Naive thymus-derived CD8-positive, alpha-beta T cell (primary cell): ENCODE results near the gene PADI1. TPM values are rescaled to one million over a fixed set of nuclear protein-coding genes. Genes with fewer than 3 reads are reported as not detected.

Source experiments
- ATAC-seq, 2 donors: fragments of 150-1000 bp; cut with Tn5 transposase in 1 of 2; sonication (Bioruptor Pico), chemical (Tn5 transposase) in 1 of 2; 1 replicate in 1 of 2; 2 replicates in 1 of 2; pipeline ENCODE4 v1.10.0; 2021; ENCODE audit warnings: mild to moderate bottlenecking in 2 of 2, moderate library complexity in 2 of 2
- POLR2A ChIA-PET: fragments of 350-600 bp; sonication (Branson Sonifier 250); formaldehyde crosslinking; loops from one replicate; lab custom pipeline; 2021; ENCODE audit warnings: antibody characterized with exemption; lab: Charles Lee
- DNase-seq, 10 donors: peaks; one replicate each; pipeline versions ENCODE4 v3.0.0 to v3.0.0-alpha.2; 2020 to 2022
- H3K27ac Mint-ChIP-seq, 10 donors: one replicate each; pipeline ENCODE4 v1.8.0; 2020 to 2022; ENCODE audit warnings: mild to moderate bottlenecking in 10 of 10, mixed read lengths in 10 of 10, moderate library complexity in 4 of 10, inconsistent platforms in 1 of 10
- H3K27me3 Mint-ChIP-seq, 5 donors: one replicate each; pipeline ENCODE4 v1.8.0; 2021 to 2022; ENCODE audit warnings: mixed read lengths in 5 of 5
- H3K36me3 Mint-ChIP-seq, 3 donors: one replicate each; pipeline ENCODE4 v1.8.0; 2020 to 2022; ENCODE audit warnings: mixed read lengths in 3 of 3, mild to moderate bottlenecking in 2 of 3, inconsistent platforms in 1 of 3
- H3K4me1 Mint-ChIP-seq, 4 donors: one replicate each; pipeline ENCODE4 v1.8.0; 2021 to 2022; ENCODE audit warnings: mixed read lengths in 4 of 4
- H3K4me3 Mint-ChIP-seq, 10 donors: one replicate each; pipeline ENCODE4 v1.8.0; 2020 to 2022; ENCODE audit warnings: mild to moderate bottlenecking in 10 of 10, mixed read lengths in 10 of 10, moderate library complexity in 6 of 10, inconsistent platforms in 1 of 10
- H3K9me3 Mint-ChIP-seq, 9 donors: one replicate each; pipeline ENCODE4 v1.8.0; 2020 to 2022; ENCODE audit warnings: mixed read lengths in 9 of 9, mild to moderate bottlenecking in 3 of 9, inconsistent platforms in 1 of 9, moderate library complexity in 1 of 9
- polyA plus RNA-seq, 3 donors: library from polyadenylated mRNA; unstranded; fragments of 300-500 nt; fragmentation: Illumina TruSeq; gene quantifications; one replicate each; pipeline ENCODE4 v1.2.3, GENCODE V29; 2021
- total RNA-seq, 8 experiments: library from RNA in 2 of 8; stranded (reverse) in 2 of 8; gene quantifications; one replicate each; pipeline ENCODE4 v1.2.3 and lab custom pipeline; 2021 to 2026

PADI1 gene
- total and polyA plus RNA-seq, 5 experiments from 2014 or later, result not detected

GRCh38 chr1:17167041-17167785 lies 37.7 kb upstream of the PADI1 start:
- POLR2A ChIA-PET, result interaction anchor here (0.5 kb wide), 1 partner anchor 1857 kb away, joined by 3 read pairs; no protein-coding TSS in a partner anchor
- H3K4me1 Mint-ChIP-seq, result no peaks in the 10 kb centered on the region
- H3K9me3 Mint-ChIP-seq, result peaks cover 0 to 1% (median 0%) of the 10 kb centered on the region in 9 donors
- DNase-seq (no peak), ATAC-seq (no peak)
- no peak overlapping the region for H3K4me3 Mint-ChIP-seq
- H3K27me3 Mint-ChIP-seq, result peaks cover 2 to 34% (median 7%) of the 10 kb centered on the region in 5 donors
- no peaks in the 10 kb centered on the region for H3K36me3 Mint-ChIP-seq
- H3K27ac Mint-ChIP-seq, result no peak overlapping the region

GRCh38 chr1:17167786-17168090 lies 37.2 kb upstream of the PADI1 start:
- Mint-ChIP-seq H3K27me3 (peaks cover 2 to 36% (median 7%) of the 10 kb centered on the region in 5 donors), H3K4me3 (no peak overlapping the region), H3K36me3 (no peaks in the 10 kb centered on the region), H3K9me3 (peaks cover 0 to 1% (median 0%) of the 10 kb centered on the region in 9 donors), H3K4me1 (no peaks in the 10 kb centered on the region), H3K27ac (no peak overlapping the region)
- POLR2A ChIA-PET, result interaction anchor here (0.5 kb wide), 1 partner anchor 1856 kb away, joined by 3 read pairs; no protein-coding TSS in a partner anchor
- ATAC-seq, result no peak
- no peak for DNase-seq

- Mint-ChIP-seq H3K36me3 (peaks cover 0 to 3% (median 2%) of the 10 kb centered on the region in 3 donors), H3K9me3 (peaks cover 0 to 1% (median 0%) of the 10 kb centered on the region in 9 donors), H3K27ac (no peak overlapping the region), H3K4me1 (peaks cover 0 to 3% (median 0%) of the 10 kb centered on the region in 4 donors), H3K27me3 (peaks cover 4 to 41% (median 12%) of the 10 kb centered on the region in 5 donors), H3K4me3 (no peak overlapping the region)
- POLR2A ChIA-PET, result no interaction called here
- DNase-seq (no peak), ATAC-seq (no peak)
Measured at GRCh38 chr1:17168091-17168876, 36.6 kb upstream of the PADI1 start.

- POLR2A ChIA-PET, result interaction anchor here (1.5 kb wide), 1 partner anchor 42 kb away, joined by 3 read pairs; no protein-coding TSS in a partner anchor
- Mint-ChIP-seq H3K27me3 (peaks cover 7 to 51% (median 18%) of the 10 kb centered on the region in 5 donors), H3K9me3 (peaks cover 0 to 4% (median 0%) of the 10 kb centered on the region in 9 donors), H3K4me3 (no peak overlapping the region), H3K27ac (no peak overlapping the region), H3K36me3 (peaks cover 0 to 5% (median 3%) of the 10 kb centered on the region in 3 donors), H3K4me1 (peaks cover 0 to 5% (median 0%) of the 10 kb centered on the region in 4 donors)
- ATAC-seq, result no peak
- DNase-seq, result no peak
Measured at GRCh38 chr1:17170571-17170970, 34.4 kb upstream of the PADI1 start.

GRCh38 chr1:17173217-17173616 lies 31.7 kb upstream of the PADI1 start:
- POLR2A ChIA-PET, result no interaction called here

GRCh38 chr1:17176306-17177061 lies 28.4 kb upstream of the PADI1 start:
- peaks cover 9 to 15% (median 15%) of the 10 kb centered on the region in 4 donors for H3K4me1 Mint-ChIP-seq
- no peak overlapping the region for H3K27ac Mint-ChIP-seq
- POLR2A ChIA-PET, result interaction anchor here (0.6 kb wide), 1 partner anchor 12 kb away, joined by 4 read pairs; no protein-coding TSS in a partner anchor
- no peak for ATAC-seq
- DNase-seq, result no peak
- H3K36me3 Mint-ChIP-seq, result peaks cover 0 to 7% (median 5%) of the 10 kb centered on the region in 3 donors
- H3K4me3 Mint-ChIP-seq, result no peak overlapping the region
- H3K27me3 Mint-ChIP-seq, result peaks cover 2 to 56% (median 25%) of the 10 kb centered on the region in 5 donors
- peaks cover 0 to 8% (median 3%) of the 10 kb centered on the region in 9 donors for H3K9me3 Mint-ChIP-seq

More at GRCh38 chr1:17173217-17173616, 31.7 kb upstream of the PADI1 start:
- ATAC-seq (no peak), DNase-seq (no peak)
- Mint-ChIP-seq H3K36me3 (peaks cover 0 to 7% (median 5%) of the 10 kb centered on the region in 3 donors), H3K4me1 (peaks cover 0 to 5% (median 0%) of the 10 kb centered on the region in 4 donors), H3K9me3 (peaks cover 0 to 8% (median 3%) of the 10 kb centered on the region in 9 donors), H3K4me3 (no peak overlapping the region), H3K27me3 (peaks cover 6 to 44% (median 16%) of the 10 kb centered on the region in 5 donors), H3K27ac (no peak overlapping the region)

GRCh38 chr1:17177651-17178050 lies 27.3 kb upstream of the PADI1 start:
- ATAC-seq, result no peak
- peaks cover 0 to 7% (median 5%) of the 10 kb centered on the region in 3 donors for H3K36me3 Mint-ChIP-seq
- POLR2A ChIA-PET, result no interaction called here
- peaks cover 0 to 8% (median 3%) of the 10 kb centered on the region in 9 donors for H3K9me3 Mint-ChIP-seq
- no peak overlapping the region for H3K27ac Mint-ChIP-seq
- H3K4me1 Mint-ChIP-seq, result peaks cover 11 to 23% (median 23%) of the 10 kb centered on the region in 4 donors
- H3K27me3 Mint-ChIP-seq, result peaks cover 2 to 55% (median 27%) of the 10 kb centered on the region in 5 donors
- H3K4me3 Mint-ChIP-seq, result no peak overlapping the region
- no peak for DNase-seq

- DNase-seq, result peak in 4 of 10 donors; percentile 8 to 51 (median 28)
Measured at GRCh38 chr1:17181781-17182464, 23.0 kb upstream of the PADI1 start.

GRCh38 chr1:17183388-17184160 lies 21.4 kb upstream of the PADI1 start:
- peaks cover 8 to 52% (median 45%) of the 10 kb centered on the region in 4 donors for H3K4me1 Mint-ChIP-seq
- H3K27ac Mint-ChIP-seq, result no peak overlapping the region
- ATAC-seq (no peak), DNase-seq (peak in 1 of 10 donors; percentile 10)
- H3K27me3 Mint-ChIP-seq, result peaks cover 0 to 11% (median 9%) of the 10 kb centered on the region in 5 donors
- H3K4me3 Mint-ChIP-seq, result no peak overlapping the region
- peaks cover 0 to 7% (median 4%) of the 10 kb centered on the region in 9 donors for H3K9me3 Mint-ChIP-seq
- H3K36me3 Mint-ChIP-seq, result peaks cover 0 to 3% (median 0%) of the 10 kb centered on the region in 3 donors
- POLR2A ChIA-PET, result interaction anchor here (1.0 kb wide), 1 partner anchor 22 kb away, joined by 3 read pairs; the partner anchor contains the start of gene PADI1

More at GRCh38 chr1:17181781-17182464, 23.0 kb upstream of the PADI1 start:
- peak; percentile 52 to 89 for ATAC-seq
- Mint-ChIP-seq H3K27ac (peak overlapping the region in 4 of 10 donors; percentile 46 to 70 (median 64)), H3K9me3 (peaks cover 0 to 2% (median 0%) of the 10 kb centered on the region in 9 donors), H3K36me3 (peaks cover 0 to 3% (median 0%) of the 10 kb centered on the region in 3 donors), H3K27me3 (peaks cover 0 to 21% (median 11%) of the 10 kb centered on the region in 5 donors), H3K4me3 (peak overlapping the region; percentile 38 to 81 (median 70)), H3K4me1 (peaks cover 8 to 46% (median 41%) of the 10 kb centered on the region in 4 donors)
- POLR2A ChIA-PET, result interaction anchor here (0.6 kb wide), 1 partner anchor 264 kb away, joined by 3 read pairs; no protein-coding TSS in a partner anchor

GRCh38 chr1:17184161-17184665 lies 20.7 kb upstream of the PADI1 start:
- H3K4me3 Mint-ChIP-seq, result no peak overlapping the region
- peaks cover 0 to 13% (median 7%) of the 10 kb centered on the region in 9 donors for H3K9me3 Mint-ChIP-seq
- H3K36me3 Mint-ChIP-seq, result peaks cover 0 to 5% (median 0%) of the 10 kb centered on the region in 3 donors
- peaks cover 0 to 9% (median 5%) of the 10 kb centered on the region in 5 donors for H3K27me3 Mint-ChIP-seq
- POLR2A ChIA-PET, result interaction anchor here (1.0 kb wide), 1 partner anchor 21 kb away, joined by 3 read pairs; the partner anchor contains the start of gene PADI1
- no peak overlapping the region for H3K27ac Mint-ChIP-seq
- H3K4me1 Mint-ChIP-seq, result peaks cover 8 to 52% (median 45%) of the 10 kb centered on the region in 4 donors
- DNase-seq (peak in 1 of 10 donors; percentile 9), ATAC-seq (no peak)
